ENCODE measurements around the gene LMLN.
A peak's percentile ranks its signal among the peaks of the same experiment; 100 is the strongest.

LMLN gene

DNA sequence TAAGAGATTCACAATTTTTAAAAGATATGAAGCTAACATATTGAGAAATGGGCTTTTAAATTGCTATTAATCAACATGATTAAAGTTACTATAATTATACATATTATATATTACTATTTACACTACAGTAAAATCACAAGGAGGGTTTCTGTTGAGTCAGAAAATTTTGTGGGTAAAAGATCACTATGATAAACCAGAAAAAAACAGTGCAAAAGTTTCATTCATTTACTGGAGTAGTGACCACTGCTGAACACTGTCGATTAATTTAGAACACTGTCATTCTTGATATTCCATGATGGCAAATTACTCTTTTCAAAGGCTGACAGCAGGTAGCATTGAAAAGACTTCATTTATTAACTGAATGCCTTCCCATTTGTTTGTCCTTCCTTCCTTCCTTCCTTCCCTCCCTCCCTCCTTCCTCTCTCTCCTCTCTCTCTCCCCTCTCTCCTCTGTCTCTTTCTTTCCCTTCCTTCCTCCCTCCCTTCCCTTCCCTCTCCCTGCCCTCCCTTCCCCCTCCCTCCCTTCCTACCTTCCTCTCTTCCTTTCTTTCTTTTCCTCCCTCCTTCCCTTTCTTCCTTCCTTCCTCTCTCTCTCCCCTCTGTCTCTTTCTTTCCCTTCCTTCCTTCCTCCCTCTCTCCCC lies 19.2 kb upstream of the LMLN start:
- Histone ChIP-seq H3K4me3 (ENCODE audit: low read length, poor library complexity, severe bottlenecking) (no peak overlapping the region), H3F3A (ENCODE audit: low read depth) (no peaks in the 10 kb centered on the region), H2AFZ (ENCODE audit: low read length) (no peak overlapping the region), H3K9ac (ENCODE audit: low read depth, low read length, poor library complexity, severe bottlenecking) (no peak overlapping the region), H3K4me1 (ENCODE audit: insufficient read depth, low read length, poor library complexity, severe bottlenecking) (peaks cover 6% of the 10 kb centered on the region), H3K4me2 (ENCODE audit: low read depth, low read length, poor library complexity, severe bottlenecking) (no peak overlapping the region), H4K20me1 (ENCODE audit: insufficient read depth, low read length, poor library complexity, severe bottlenecking) (no peaks in the 10 kb centered on the region), H3K36me3 (ENCODE audit: insufficient read depth, low read length) (no peaks in the 10 kb centered on the region), H3K79me2 (ENCODE audit: insufficient read depth, low read length) (no peaks in the 10 kb centered on the region), H3K27me3 (ENCODE audit: insufficient read depth, low read length, poor library complexity, severe bottlenecking) (no peaks in the 10 kb centered on the region), H3K9me2 (replicated peaks; ENCODE audit: low read depth, low read length) (no peaks in the 10 kb centered on the region), H3K9me3 (ENCODE audit: insufficient read depth, low read depth, low read length) (no peaks in the 10 kb centered on the region)
- TF ChIP-seq EZH2phosphoT487 (IDR thresholded peaks at IDR 0.05; ENCODE audit: borderline replicate concordance) = no peak
- TF ChIP-seq, protein P1, sequence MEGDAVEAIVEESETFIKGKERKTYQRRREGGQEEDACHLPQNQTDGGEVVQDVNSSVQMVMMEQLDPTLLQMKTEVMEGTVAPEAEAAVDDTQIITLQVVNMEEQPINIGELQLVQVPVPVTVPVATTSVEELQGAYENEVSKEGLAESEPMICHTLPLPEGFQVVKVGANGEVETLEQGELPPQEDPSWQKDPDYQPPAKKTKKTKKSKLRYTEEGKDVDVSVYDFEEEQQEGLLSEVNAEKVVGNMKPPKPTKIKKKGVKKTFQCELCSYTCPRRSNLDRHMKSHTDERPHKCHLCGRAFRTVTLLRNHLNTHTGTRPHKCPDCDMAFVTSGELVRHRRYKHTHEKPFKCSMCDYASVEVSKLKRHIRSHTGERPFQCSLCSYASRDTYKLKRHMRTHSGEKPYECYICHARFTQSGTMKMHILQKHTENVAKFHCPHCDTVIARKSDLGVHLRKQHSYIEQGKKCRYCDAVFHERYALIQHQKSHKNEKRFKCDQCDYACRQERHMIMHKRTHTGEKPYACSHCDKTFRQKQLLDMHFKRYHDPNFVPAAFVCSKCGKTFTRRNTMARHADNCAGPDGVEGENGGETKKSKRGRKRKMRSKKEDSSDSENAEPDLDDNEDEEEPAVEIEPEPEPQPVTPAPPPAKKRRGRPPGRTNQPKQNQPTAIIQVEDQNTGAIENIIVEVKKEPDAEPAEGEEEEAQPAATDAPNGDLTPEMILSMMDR (conservative IDR thresholded peaks at IDR 0.05; ENCODE audit: low read length) = no peak

DNA sequence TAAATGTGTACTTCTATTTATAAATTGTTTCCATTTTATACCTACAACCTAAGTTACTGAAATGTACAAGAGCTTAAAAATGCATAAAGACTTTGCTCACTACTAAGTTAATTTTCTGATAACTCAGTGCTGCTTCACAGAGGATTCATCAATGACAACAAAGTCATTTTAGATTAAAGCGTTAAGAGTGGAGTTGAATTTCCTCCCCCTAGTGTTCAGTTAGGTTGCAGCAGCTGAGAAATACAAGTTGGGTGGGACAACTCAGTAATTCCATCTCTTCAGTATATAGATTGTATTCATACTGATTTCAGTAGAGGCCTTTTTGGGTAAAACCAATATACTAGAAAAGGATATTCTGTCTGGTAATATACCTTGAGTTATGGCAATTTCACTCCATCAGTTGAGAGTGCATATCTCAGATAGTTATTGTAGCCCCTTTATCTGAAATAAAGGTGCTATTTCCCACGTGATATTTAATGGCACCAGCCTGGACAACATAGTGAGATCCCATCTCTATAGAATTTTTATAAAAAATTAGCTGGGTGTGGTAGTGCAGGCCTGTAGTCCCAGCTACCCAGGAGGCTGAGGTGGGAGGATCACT lies 17.0 kb upstream of the LMLN start:
- H2AFZ ChIP-seq (ENCODE audit: low read length) = no peak overlapping the region
- H3K4me3 ChIP-seq (ENCODE audit: low read length, poor library complexity, severe bottlenecking) = no peak overlapping the region
- H3K27me3 ChIP-seq (ENCODE audit: insufficient read depth, low read length, poor library complexity, severe bottlenecking) = no peaks in the 10 kb centered on the region
- H3K9me2 ChIP-seq (replicated peaks; ENCODE audit: low read depth, low read length) = no peaks in the 10 kb centered on the region
- H3F3A ChIP-seq (ENCODE audit: low read depth) = no peaks in the 10 kb centered on the region
- no peaks in the 10 kb centered on the region for H3K9me3 ChIP-seq (ENCODE audit: insufficient read depth, low read depth, low read length)
- H3K4me2 ChIP-seq (ENCODE audit: low read depth, low read length, poor library complexity, severe bottlenecking) = no peak overlapping the region
- peaks cover 6% of the 10 kb centered on the region for H3K4me1 ChIP-seq (ENCODE audit: insufficient read depth, low read length, poor library complexity, severe bottlenecking)
- no peaks in the 10 kb centered on the region for H4K20me1 ChIP-seq (ENCODE audit: insufficient read depth, low read length, poor library complexity, severe bottlenecking)
- no peak overlapping the region for H3K9ac ChIP-seq (ENCODE audit: low read depth, low read length, poor library complexity, severe bottlenecking)
- no peaks in the 10 kb centered on the region for H3K79me2 ChIP-seq (ENCODE audit: insufficient read depth, low read length)
- no peaks in the 10 kb centered on the region for H3K36me3 ChIP-seq (ENCODE audit: insufficient read depth, low read length)
- TF ChIP-seq, protein P1 (conservative IDR thresholded peaks at IDR 0.05; ENCODE audit: low read length) = peak; percentile 85
- no peak for TF ChIP-seq EZH2phosphoT487 (IDR thresholded peaks at IDR 0.05; ENCODE audit: borderline replicate concordance)

DNA sequence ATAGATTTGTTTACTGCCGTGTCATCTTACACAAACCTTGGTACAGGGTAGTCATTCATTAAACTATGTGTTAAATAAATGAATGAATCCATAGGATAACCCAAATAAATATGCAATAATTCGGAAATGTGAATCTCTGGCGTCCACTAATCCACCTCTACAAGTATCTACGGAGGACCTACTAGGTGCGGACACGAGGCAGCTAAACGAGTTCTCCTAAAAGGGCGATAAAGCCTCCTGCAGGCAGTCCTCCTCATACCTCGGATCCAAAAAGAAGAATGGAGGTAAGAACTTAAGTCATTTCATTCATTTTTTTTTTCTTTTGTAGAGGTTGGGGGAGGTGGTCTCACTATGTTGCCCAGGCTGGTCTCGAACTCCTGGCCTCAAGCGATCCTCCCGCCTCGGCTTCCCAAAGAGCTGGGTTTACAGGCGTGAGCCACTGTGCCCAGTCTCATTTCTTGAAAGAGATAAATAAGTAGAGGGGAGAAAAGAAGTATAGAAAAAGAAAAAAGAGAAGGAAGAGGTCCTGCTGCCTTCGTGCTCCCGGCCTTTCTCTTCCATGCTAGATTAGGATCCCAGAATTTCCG lies 10.7 kb upstream of the LMLN start:
- H3K36me3 ChIP-seq (ENCODE audit: insufficient read depth, low read length) = peaks cover 19% of the 10 kb centered on the region
- peak overlapping the region; percentile 86 for H3K4me2 ChIP-seq (ENCODE audit: low read depth, low read length, poor library complexity, severe bottlenecking)
- H3K4me3 ChIP-seq (ENCODE audit: low read length, poor library complexity, severe bottlenecking) = peak overlapping the region; percentile 92
- H3K9ac ChIP-seq (ENCODE audit: low read depth, low read length, poor library complexity, severe bottlenecking) = peak overlapping the region; percentile 96
- no peak for TF ChIP-seq EZH2phosphoT487 (IDR thresholded peaks at IDR 0.05; ENCODE audit: borderline replicate concordance)
- TF ChIP-seq, protein P1 (conservative IDR thresholded peaks at IDR 0.05; ENCODE audit: low read length) = no peak
- H3K27me3 ChIP-seq (ENCODE audit: insufficient read depth, low read length, poor library complexity, severe bottlenecking) = peaks cover 8% of the 10 kb centered on the region
- H2AFZ ChIP-seq (ENCODE audit: low read length) = peak overlapping the region; percentile 50
- peaks cover 43% of the 10 kb centered on the region for H3K79me2 ChIP-seq (ENCODE audit: insufficient read depth, low read length)
- peaks cover 23% of the 10 kb centered on the region for H3K4me1 ChIP-seq (ENCODE audit: insufficient read depth, low read length, poor library complexity, severe bottlenecking)
- H3K9me3 ChIP-seq (ENCODE audit: insufficient read depth, low read depth, low read length) = no peaks in the 10 kb centered on the region
- H3F3A ChIP-seq (ENCODE audit: low read depth) = no peaks in the 10 kb centered on the region
- H4K20me1 ChIP-seq (ENCODE audit: insufficient read depth, low read length, poor library complexity, severe bottlenecking) = peaks cover 39% of the 10 kb centered on the region
- H3K9me2 ChIP-seq (replicated peaks; ENCODE audit: low read depth, low read length) = no peaks in the 10 kb centered on the region
